Nucleus accumbens (tissue), 56 donors: ENCODE measurements around the gene GBA2.

Experiments
- DNase-seq, 56 donors: peaks; one replicate each; lab custom pipeline; 2025; lab: John Stamatoyannopoulos, UW

The GBA2 gene

GRCh38 chr9:35748858-35749514, at the start of gene GBA2, which contains the start of gene RGP1:
TSS of gene GBA2 (minus strand) at chr9:35749228. CDS start at chr9:35748704, 524 bp downstream.
TSS of gene RGP1 (plus strand) at chr9:35749287. CDS start at chr9:35749756, 469 bp downstream.
- DNase-seq = peak in 51 of 56 donors; percentile 29 to 86 (median 67)

- no peak for DNase-seq
These were observed 48.5 kb upstream of the GBA2 start for GRCh38 chr9:35797311-35798109.

GRCh38 chr9:35795695-35796094, 46.7 kb upstream of the GBA2 start:
- no peak for DNase-seq

GRCh38 chr9:35793461-35793860, 44.4 kb upstream of the GBA2 start:
- DNase-seq = no peak

- no peak for DNase-seq
These were observed 43.8 kb upstream of the GBA2 start for GRCh38 chr9:35792826-35793225.

GRCh38 chr9:35792024-35792813, 43.2 kb upstream of the GBA2 start:
- peak in 1 of 56 donors; percentile 10 for DNase-seq

- peak in 8 of 56 donors; percentile 10 to 45 (median 32) for DNase-seq
These were observed 42.4 kb upstream of the GBA2 start, which contains the start of gene NPR2 for GRCh38 chr9:35791297-35791921. TSS of gene NPR2 (plus strand) at chr9:35791591. CDS start at chr9:35792409, 818 bp downstream.

GRCh38 chr9:35790385-35791296, 41.6 kb upstream of the GBA2 start:
- peak in 48 of 56 donors; percentile 13 to 81 (median 52) for DNase-seq

- no peak for DNase-seq
These were observed 41.0 kb upstream of the GBA2 start for GRCh38 chr9:35790025-35790384.

- no peak for DNase-seq
These were observed 40.5 kb upstream of the GBA2 start for GRCh38 chr9:35789541-35789940.

- no peak for DNase-seq
These were observed 34.4 kb upstream of the GBA2 start for GRCh38 chr9:35783418-35783817.

- no peak for DNase-seq
These were observed 32.0 kb upstream of the GBA2 start for GRCh38 chr9:35781066-35781465.

- no peak for DNase-seq
These were observed 29.5 kb upstream of the GBA2 start for GRCh38 chr9:35778496-35778895.

GRCh38 chr9:35776018-35776417, 27.0 kb upstream of the GBA2 start:
- DNase-seq = no peak

- peak in 4 of 56 donors; percentile 12 to 27 (median 16) for DNase-seq
These were observed 26.0 kb upstream of the GBA2 start for GRCh38 chr9:35774907-35775635.

- DNase-seq = no peak
These were observed 22.9 kb upstream of the GBA2 start for GRCh38 chr9:35771943-35772342.

- DNase-seq = no peak
These were observed 22.5 kb upstream of the GBA2 start for GRCh38 chr9:35771534-35771933.

GRCh38 chr9:35771075-35771433, 22.0 kb upstream of the GBA2 start:
- no peak for DNase-seq

- no peak for DNase-seq
These were observed 20.7 kb upstream of the GBA2 start for GRCh38 chr9:35769763-35770162.
